KMS-11 (cell line): ENCODE measurements around the gene ITPR1.

Source experiments
- H2AFZ ChIP-seq: fragments of 200-600 bp; sonication (generic); 2 replicates; pipeline ENCODE4 v1.6.1; 2016; ENCODE audit warnings: antibody characterized with exemption, mixed run types, low read depth
- H3K27ac ChIP-seq: fragments of 200-600 bp; sonication (generic); 2 replicates; pipeline ENCODE4 v1.6.1; 2016; ENCODE audit warnings: mild to moderate bottlenecking, mixed run types
- H3K27me3 ChIP-seq: fragments of 200-600 bp; sonication (generic); 2 replicates; pipeline ENCODE4 v1.6.1; 2017; ENCODE audit warnings: mild to moderate bottlenecking, low read depth, mixed run types, moderate library complexity; ENCODE audit not compliant: insufficient read depth
- H3K36me3 ChIP-seq: fragments of 200-600 bp; sonication (generic); 2 replicates; pipeline ENCODE4 v1.6.1; 2017; ENCODE audit warnings: mild to moderate bottlenecking, mixed run types; ENCODE audit not compliant: insufficient read depth
- H3K4me1 ChIP-seq: fragments of 200-600 bp; sonication (generic); 2 replicates; pipeline ENCODE4 v1.6.1; 2016; ENCODE audit warnings: mild to moderate bottlenecking, low read depth, mixed run types; ENCODE audit not compliant: poor library complexity, severe bottlenecking
- H3K4me2 ChIP-seq: fragments of 200-600 bp; sonication (generic); 2 replicates; pipeline ENCODE4 v1.7.0; 2016; ENCODE audit warnings: mild to moderate bottlenecking, mixed run types
- H3K4me3 ChIP-seq: fragments of 200-600 bp; sonication (generic); IDR thresholded peaks from 2 replicates; pipeline ENCODE4 v1.6.1; 2017; ENCODE audit warnings: low read depth, low read length, mixed read lengths; ENCODE audit not compliant: insufficient read depth
- H3K79me2 ChIP-seq: fragments of 200-600 bp; sonication (generic); 2 replicates; pipeline ENCODE4 v1.6.1; 2016; ENCODE audit warnings: low read depth, mixed run types; ENCODE audit not compliant: insufficient read depth
- H3K9ac ChIP-seq: fragments of 200-600 bp; sonication (generic); 2 replicates; pipeline ENCODE4 v1.6.1; 2016; ENCODE audit warnings: mild to moderate bottlenecking, mixed run types
- H4K20me1 ChIP-seq: fragments of 200-600 bp; sonication (generic); 2 replicates; pipeline ENCODE4 v1.6.1; 2016; ENCODE audit warnings: mild to moderate bottlenecking, mixed run types; ENCODE audit not compliant: insufficient read depth
- TF ChIP-seq, protein P1 (sequence below): fragments of 200-600 bp; sonication (generic); conservative IDR thresholded peaks from 2 replicates; pipeline ENCODE4 v1.6.1; 2017; ENCODE audit warnings: low read depth, mild to moderate bottlenecking, antibody characterized with exemption, low read length, moderate library complexity, mixed read lengths

Gene ITPR1

DNA sequence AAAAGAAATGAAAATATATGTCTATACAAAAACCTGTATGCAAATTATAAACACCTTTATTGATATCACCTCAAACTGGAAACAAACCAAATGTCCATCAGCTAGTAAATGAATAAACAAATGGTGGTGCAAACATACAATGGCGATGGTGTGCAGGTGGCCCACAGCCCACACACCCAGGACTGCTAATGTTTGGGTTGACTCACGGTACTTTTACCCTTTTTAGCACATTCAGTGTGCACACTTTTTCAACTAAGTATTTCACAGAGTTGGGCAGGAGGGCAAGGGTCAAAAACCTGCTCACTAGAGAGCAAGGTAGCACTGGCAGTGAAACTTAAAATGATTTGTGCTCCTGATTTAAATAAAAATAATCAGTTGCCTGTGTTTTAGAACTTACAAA is 363.0 kb downstream of the ITPR1 start:
- H3K27ac ChIP-seq, result no peak overlapping the region
- no peaks in the 10 kb centered on the region for H3K36me3 ChIP-seq
- H3K79me2 ChIP-seq, result no peaks in the 10 kb centered on the region
- H3K4me3 ChIP-seq, result no peak overlapping the region
- TF ChIP-seq, protein P1, sequence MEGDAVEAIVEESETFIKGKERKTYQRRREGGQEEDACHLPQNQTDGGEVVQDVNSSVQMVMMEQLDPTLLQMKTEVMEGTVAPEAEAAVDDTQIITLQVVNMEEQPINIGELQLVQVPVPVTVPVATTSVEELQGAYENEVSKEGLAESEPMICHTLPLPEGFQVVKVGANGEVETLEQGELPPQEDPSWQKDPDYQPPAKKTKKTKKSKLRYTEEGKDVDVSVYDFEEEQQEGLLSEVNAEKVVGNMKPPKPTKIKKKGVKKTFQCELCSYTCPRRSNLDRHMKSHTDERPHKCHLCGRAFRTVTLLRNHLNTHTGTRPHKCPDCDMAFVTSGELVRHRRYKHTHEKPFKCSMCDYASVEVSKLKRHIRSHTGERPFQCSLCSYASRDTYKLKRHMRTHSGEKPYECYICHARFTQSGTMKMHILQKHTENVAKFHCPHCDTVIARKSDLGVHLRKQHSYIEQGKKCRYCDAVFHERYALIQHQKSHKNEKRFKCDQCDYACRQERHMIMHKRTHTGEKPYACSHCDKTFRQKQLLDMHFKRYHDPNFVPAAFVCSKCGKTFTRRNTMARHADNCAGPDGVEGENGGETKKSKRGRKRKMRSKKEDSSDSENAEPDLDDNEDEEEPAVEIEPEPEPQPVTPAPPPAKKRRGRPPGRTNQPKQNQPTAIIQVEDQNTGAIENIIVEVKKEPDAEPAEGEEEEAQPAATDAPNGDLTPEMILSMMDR, result no peak
- H3K9ac ChIP-seq, result no peak overlapping the region
- peaks cover 27% of the 10 kb centered on the region for H3K4me1 ChIP-seq
- no peak overlapping the region for H3K4me2 ChIP-seq
- H3K27me3 ChIP-seq, result no peaks in the 10 kb centered on the region
- no peaks in the 10 kb centered on the region for H4K20me1 ChIP-seq
- H2AFZ ChIP-seq, result no peak overlapping the region

DNA sequence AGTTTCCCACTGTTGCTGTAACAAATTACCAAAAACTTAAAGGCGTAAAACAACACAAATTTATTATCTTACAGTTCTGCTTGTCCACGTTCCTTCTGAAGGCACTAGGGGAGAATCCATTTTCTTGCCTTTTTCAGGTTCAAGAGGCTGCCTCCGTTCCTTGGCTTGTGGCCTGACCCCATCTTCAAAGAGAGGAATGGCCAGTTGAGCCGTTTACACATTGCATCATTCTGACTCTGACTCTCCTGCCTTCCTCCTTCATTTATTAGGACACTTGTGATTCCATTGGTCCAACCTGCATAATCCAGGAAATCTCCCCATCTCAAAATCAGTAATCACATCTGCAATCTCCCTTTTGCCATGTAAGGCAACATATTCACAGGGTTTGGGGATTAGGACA is 363.4 kb downstream of the ITPR1 start:
- Histone ChIP-seq H3K9ac (no peak overlapping the region), H3K4me3 (no peak overlapping the region), H3K36me3 (no peaks in the 10 kb centered on the region), H3K4me2 (no peak overlapping the region), H3K27me3 (no peaks in the 10 kb centered on the region), H2AFZ (no peak overlapping the region), H3K4me1 (peaks cover 23% of the 10 kb centered on the region), H3K27ac (no peak overlapping the region), H3K79me2 (no peaks in the 10 kb centered on the region), H4K20me1 (no peaks in the 10 kb centered on the region)
- TF ChIP-seq, protein P1, result no peak

DNA sequence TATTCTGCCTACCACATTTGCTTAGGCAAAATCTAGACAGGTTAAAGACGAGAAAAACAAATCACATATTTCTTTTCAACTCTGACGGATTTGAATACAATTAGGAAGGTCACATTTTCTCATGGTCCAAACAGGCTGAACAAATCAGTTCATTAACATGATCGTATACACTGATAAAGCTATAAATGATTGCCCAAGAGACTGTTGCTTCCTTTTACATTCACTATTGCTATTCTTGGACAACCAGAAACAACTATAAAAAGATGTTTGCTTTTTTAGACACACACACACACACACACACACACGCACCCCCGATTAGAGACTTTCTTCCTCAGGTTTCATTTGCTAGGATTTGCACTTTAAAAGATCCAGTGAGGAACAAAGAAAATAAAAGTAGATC is 363.8 kb downstream of the ITPR1 start:
- no peak overlapping the region for H3K4me3 ChIP-seq
- H3K79me2 ChIP-seq, result no peaks in the 10 kb centered on the region

DNA sequence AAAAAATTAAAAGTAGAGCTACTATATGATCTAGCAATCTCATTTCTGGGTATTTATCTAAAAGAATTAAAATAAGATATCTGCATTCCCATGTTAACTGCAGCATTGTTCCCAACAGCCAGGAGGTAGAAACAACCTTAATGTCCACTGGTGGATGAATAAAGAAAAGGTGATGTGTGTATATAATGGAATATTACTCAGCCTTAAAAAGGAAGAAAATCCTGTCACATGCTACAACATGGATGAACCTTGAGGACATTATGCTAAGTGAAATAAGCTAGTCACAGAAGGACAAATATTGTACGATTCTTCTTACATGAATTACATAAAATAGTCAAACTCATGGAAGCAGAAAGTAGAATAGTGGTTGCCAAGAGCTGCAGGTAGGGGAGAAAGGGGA is 366.6 kb downstream of the ITPR1 start:
- Histone ChIP-seq H3K27ac (no peak overlapping the region), H3K9ac (no peak overlapping the region), H3K4me1 (no peaks in the 10 kb centered on the region), H2AFZ (no peak overlapping the region), H4K20me1 (no peaks in the 10 kb centered on the region), H3K79me2 (no peaks in the 10 kb centered on the region), H3K27me3 (no peaks in the 10 kb centered on the region), H3K36me3 (no peaks in the 10 kb centered on the region), H3K4me2 (no peak overlapping the region), H3K4me3 (no peak overlapping the region)
- TF ChIP-seq, protein P1, result no peak

More for the DNA sequence above, 363.8 kb downstream of the ITPR1 start:
- no peaks in the 10 kb centered on the region for H3K27me3 ChIP-seq
- H3K36me3 ChIP-seq, result no peaks in the 10 kb centered on the region
- H3K4me1 ChIP-seq, result peaks cover 19% of the 10 kb centered on the region
- no peaks in the 10 kb centered on the region for H4K20me1 ChIP-seq
- TF ChIP-seq, protein P1, result no peak
- no peak overlapping the region for H3K27ac ChIP-seq
- H2AFZ ChIP-seq, result no peak overlapping the region
- H3K4me2 ChIP-seq, result no peak overlapping the region
- no peak overlapping the region for H3K9ac ChIP-seq
